ELR (cell line): Measurements from ENCODE around the gene PTPN23.
"Not testable (repeated sequence)": the region's sequence is repeated elsewhere in the genome, so short reads cannot be mapped to it uniquely, and the experiment has no call there.

ENCODE experiments used
- DNase-seq: peaks from one replicate; pipeline ENCODE4 v3.0.0-alpha.2; 2015; ENCODE audit warnings: low read depth

The PTPN23 gene

DNA sequence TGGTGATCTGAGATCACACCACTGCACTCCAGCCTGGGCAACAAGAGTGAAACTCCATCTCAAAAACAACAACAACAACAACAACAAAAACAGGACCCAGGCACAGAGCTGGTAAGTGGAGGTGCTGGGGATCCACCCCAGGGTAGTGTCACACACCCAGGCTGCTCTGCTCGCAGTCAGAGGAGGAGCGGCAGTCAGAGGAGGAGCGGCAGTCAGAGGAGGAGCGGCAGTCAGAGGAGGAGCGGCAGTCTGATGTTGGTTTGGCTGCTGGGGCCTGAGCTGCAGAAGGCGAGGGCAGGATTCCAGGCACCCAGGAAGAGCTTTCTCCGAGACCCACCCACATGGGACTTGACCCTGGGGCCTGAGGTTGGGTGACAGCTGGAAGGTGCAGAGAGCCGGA is 10.8 kb upstream of the PTPN23 start:
- DNase-seq, result not testable (repeated sequence)

GRCh38 chr3:47370887-47371697 is 9.7 kb upstream of the PTPN23 start:
- peak; percentile 31 for DNase-seq

DNA sequence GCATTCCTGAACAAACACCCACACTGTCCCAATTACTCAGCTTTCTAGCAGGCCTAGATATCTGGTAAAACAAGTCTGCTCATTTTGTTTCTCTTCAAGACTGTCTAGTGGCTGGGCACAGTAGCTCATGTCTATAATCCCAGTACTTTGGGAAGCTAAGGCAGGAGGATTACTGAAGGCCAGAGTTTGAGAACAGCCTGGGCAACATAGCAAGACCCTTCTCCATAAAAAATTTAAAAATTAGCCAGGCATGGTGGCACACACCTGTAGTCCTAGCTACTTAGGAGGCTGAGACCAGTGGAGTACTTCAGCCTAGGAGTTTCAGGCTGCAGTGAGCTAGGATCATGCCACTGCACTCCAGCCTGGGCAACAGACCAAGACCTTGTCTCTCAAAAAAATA is 6.2 kb upstream of the PTPN23 start:
- no peak for DNase-seq

DNA sequence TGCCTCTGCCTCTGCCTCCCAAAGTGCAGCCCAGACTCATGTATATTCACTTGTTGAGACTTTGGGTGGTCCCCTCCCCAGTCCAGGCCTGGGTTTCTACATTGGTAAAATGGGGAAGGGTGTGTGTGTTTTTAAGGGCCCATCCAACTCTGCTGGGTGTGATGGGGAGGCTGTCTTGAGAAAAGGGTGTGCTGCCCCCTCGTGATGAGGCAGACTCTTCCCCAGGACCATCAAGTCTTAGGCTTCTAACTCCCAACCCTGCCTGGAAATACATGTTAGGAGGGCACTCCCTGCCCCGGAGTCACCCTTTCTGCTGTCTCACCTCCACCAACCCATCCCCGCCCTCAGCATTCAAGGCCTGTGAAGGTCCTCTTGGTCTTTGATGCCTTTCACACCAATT is 4.4 kb upstream of the PTPN23 start:
- no peak for DNase-seq

GRCh38 chr3:47377186-47377585 is 3.6 kb upstream of the PTPN23 start:
- no peak for DNase-seq

- no peak for DNase-seq
Observed at GRCh38 chr3:47378869-47379268, 2.0 kb upstream of the PTPN23 start.

GRCh38 chr3:47379411-47379899 is 1.4 kb upstream of the PTPN23 start:
- DNase-seq, result no peak

DNA sequence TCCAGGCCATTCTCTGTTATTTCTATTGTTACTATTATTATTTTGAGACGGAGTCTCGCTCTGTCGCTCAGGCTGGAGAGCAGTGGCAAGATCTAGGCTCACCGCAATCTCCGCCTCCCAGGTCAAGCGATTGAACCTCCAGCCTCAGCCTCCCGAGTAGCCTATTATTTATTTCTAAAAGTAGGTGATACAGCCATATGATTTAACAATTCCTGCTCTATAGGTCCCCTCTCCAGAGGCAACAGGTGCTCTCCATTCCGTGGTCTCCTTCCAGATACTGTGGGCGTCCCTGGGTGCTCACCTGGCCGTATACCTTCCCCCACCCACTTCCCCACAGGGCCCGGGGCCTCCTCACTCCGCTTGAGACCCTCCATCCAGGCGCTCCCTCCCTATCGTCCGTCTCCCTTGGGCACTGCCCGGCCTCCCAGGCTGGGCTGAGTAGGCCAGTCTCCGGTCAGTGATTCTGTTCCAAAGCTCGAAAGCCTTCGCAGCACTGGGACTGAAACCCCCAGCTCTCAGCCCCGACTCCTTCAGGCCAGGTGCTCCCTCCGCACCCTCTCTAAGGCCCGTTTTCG is 708 bp upstream of the PTPN23 start:
- DNase-seq, result no peak

GRCh38 chr3:47381317-47382157 is 716 bp downstream of the PTPN23 start:
- DNase-seq, result peak; percentile 92

- no peak for DNase-seq
Observed at GRCh38 chr3:47384425-47384824, 3.6 kb downstream of the PTPN23 start.

GRCh38 chr3:47385007-47385406 is 4.2 kb downstream of the PTPN23 start:
- DNase-seq, result no peak

DNA sequence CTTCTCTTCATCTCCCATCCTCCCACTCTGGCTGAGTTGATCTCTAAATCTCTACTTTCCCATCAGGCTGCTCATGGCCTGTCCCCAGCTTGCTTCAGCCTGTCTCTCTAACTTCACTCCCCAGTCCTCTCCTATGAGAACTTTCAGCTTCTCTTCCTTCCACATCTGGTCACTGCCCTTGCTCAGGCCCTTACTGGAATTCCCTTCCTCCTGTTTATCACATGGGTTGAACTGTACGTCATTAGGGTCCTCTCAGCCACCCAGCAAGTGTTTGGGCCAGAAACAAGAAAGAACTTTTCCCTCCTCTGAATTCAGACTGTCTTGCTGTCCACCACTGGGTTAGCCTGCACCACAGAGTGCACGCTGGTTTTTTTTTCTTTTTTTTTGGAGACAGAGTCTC is 5.0 kb downstream of the PTPN23 start:
- DNase-seq, result no peak

- no peak for DNase-seq
Observed at GRCh38 chr3:47392933-47393332, 12.1 kb downstream of the PTPN23 start.

DNA sequence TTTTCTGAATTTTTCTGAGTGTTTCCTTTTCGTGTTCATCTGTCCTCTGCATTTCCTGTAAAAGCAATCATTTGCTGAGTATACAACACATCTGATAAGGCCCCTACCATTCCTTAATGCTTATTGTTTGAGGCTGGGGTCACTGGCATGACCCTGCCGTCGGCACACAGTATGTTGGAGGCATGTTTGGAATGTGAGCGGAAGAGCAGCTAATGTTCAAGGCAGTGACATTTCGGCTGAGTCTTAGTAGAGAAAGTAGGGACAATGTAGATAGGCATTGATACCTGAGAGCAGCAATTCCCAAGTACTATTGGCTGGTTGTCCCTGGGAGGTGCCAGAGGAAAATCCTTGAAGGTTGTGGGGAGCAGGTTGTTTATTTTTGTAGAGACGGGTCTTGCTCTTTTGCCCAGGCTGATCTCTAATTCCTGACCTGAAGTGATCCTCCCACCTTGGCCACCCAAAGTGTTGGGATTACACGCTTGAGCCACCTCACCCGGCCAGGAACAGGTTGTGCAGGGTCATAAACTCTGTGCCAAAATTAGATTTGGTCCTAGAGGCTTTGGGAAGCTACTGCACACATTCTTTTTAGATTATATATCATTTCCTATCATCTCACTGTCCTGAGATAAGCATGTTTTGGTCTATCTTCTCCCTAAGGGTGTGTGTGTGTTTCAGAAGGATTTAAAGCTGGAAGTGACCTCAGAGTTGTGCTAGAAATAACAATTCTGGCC is 13.5 kb downstream of the PTPN23 start:
- DNase-seq, result peak; percentile 66

GRCh38 chr3:47394881-47395280 is 14.1 kb downstream of the PTPN23 start:
- DNase-seq, result no peak

DNA sequence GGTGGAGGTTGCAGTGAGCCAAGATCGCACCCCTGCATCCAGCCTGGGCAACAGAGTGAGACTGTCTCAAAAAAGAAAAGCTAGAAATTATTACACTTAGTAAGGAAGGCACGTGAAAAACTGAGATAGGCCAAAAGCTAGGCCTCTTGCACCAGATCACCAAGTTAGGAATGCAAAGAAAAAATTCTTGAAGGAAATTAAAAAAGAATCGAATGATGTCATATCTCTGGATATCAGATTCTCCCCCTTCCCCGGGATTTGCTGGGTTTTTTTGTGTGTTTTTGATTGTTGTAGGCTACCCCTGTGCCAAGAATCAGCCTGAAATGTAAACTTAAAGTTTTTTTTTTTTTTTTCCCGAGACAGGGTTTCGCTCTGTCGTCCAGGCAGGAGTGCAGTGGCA is 17.4 kb downstream of the PTPN23 start:
- DNase-seq, result no peak

GRCh38 chr3:47399016-47399415 is 18.2 kb downstream of the PTPN23 start:
- DNase-seq, result no peak

DNA sequence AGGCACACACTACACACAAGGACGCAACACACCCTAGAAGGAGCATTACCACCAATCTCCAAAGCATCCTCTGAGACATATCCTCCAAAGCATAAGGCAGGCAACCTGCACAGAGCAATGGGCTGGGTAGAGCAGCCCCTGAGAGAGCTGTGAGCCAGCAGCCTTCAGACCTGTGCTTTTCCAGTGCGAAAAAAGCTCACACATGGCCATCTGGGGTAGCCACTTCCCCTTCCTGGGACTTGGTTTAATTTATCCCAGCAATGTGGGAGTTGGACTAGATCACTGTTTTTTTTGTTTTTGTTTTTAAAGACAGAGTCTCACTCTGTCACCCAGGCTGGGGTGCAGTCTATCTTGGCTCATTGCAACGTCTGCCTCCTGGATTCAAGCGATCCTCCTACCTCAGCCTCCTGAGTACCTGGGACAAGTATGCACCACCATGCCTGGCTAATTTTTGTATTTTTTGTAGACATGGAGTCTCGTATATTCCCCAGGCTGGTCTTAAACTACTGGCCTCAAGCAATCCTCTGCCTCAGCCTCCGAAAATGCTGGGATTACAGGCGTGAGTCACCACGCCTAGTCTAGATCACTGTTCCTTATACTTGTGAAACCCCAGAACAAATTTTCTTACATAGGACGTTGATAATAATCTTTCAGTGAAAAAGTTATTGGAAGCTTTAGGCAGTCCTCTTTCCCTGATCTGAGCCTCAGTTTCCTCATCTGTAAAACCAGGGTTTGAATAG is 18.9 kb downstream of the PTPN23 start:
- DNase-seq, result peak; percentile 74

GRCh38 chr3:47404431-47404876 is 23.6 kb downstream of the PTPN23 start:
- DNase-seq, result no peak

DNA sequence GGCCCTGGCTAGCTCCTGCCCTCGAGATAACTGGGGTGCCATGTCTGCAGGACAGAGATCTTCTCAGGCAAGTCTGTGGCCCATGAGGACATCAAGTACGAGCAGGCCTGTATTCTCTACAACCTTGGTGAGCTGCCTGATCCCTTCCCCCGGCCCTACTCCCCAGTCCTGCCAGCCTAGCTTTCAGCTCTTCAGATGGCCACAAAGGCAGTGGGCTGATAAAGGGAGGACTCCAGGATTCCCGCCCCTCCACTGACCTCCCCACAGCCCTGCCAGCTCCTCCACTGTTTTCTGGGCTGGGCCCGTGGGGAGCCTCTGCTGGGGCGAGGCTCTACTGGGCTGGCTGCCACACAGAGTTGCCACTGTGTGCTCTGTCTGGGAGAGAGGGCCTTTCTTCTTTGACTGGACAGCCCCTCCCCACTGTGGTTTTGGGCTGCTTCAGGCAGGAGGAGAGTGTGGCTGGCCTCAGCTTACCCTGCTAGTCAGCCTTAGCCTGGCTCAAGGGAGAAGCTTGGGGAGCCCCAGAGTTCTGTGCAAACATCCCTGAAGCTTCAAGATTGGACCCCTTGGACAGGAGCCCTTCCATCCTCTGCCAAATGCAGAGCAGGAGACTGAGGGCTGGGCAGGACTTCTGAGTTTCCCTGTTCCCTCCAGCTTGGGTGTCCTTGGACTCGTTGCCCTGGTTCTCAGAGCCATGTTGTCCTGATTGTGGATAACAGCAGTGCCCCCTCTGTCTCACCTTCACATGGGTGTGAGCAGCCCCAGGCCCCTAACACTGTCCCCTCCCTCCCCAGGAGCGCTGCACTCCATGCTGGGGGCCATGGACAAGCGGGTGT is 24.4 kb downstream of the PTPN23 start:
- DNase-seq, result no peak
